ENCODE data around the gene CYBC1. TPM values are rescaled to one million over a fixed set of nuclear protein-coding genes. Genes with fewer than 3 reads are reported as not detected.

The CYBC1 gene
- total RNA-seq, 4 donors from 2014 or later: 28.7 to 84.6 (median 64.6) TPM

DNA sequence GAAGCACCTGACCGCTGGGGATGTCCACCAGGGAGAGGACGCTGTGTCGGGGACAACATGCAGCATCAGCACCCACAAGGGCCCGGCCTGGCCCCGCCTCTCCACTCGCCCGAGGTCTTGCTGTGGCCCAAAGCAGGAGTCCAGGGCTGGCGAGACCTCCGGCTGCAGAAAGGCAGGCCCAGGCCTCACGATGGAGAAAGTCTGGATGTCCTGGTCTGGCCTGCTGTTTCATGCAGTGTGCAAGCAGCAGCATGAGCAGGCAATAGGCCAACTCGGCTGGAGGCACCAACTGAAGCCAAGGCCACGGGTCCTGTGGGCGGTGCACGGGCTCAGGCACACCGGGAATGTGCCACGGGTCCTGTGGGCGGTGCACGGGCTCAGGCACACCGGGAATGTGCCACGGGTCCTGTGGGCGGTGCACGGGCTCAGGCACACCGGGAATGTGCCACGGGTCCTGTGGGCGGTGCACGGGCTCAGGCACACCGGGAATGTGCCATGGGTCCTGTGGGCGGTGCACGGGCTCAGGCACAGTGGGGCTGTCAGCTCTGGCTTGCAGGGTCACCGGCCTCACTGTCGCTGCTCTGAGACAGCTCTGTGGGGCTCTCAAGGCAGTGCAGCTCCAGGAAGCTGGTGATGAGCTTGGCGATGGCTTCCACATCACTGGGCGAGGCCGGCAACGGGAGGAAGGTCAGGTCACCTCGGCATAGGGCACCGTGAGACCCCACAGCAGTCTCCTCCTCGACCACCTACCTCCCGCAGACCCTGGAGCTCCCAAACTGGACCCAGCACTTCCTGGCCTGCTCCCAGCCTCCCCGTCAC lies 6.9 kb downstream of the CYBC1 start:
- TF ChIP-seq, protein P1, sequence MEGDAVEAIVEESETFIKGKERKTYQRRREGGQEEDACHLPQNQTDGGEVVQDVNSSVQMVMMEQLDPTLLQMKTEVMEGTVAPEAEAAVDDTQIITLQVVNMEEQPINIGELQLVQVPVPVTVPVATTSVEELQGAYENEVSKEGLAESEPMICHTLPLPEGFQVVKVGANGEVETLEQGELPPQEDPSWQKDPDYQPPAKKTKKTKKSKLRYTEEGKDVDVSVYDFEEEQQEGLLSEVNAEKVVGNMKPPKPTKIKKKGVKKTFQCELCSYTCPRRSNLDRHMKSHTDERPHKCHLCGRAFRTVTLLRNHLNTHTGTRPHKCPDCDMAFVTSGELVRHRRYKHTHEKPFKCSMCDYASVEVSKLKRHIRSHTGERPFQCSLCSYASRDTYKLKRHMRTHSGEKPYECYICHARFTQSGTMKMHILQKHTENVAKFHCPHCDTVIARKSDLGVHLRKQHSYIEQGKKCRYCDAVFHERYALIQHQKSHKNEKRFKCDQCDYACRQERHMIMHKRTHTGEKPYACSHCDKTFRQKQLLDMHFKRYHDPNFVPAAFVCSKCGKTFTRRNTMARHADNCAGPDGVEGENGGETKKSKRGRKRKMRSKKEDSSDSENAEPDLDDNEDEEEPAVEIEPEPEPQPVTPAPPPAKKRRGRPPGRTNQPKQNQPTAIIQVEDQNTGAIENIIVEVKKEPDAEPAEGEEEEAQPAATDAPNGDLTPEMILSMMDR (IDR thresholded peaks at IDR 0.05; ENCODE audit: low read depth): no peak

DNA sequence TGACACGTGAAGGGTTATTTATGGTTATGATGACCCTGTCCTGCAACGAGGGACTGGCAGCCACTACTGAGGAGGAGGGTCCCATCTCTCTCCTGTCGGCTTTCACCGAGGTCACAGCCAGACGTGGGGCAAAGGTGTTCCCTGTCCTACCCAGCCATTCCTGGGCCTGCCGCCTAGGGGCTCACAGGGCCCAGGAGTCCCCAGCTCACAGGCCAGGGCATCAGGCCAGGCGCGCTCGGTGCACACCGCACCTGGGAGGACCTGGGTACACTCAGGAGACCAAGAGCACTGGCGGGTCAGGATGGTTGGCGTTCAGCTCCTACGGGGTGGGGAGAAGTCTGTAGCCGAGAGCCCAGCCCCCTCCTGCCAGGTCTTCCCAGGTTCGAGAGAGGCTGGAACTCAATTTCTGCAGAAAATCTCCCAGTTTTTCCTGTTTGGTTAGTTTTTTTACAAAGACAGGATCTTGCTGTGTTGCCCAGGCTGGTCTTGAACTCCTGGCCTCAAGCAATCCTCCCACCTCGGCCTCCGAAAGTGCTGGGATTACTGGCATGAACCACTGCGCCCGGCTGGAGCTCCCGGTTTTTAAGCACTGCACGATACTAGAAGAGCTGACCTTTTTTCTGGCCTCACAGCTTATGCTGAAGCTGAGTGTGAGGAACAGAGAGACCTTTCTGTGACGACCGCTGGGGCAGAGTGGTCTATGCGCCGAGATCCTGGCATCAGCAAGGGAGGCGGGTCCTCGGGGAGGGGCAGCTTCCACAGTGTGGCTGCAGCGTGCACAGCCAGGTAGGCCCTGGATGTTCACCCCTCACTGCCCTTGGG lies 7.7 kb downstream of the CYBC1 start:
- TF ChIP-seq, protein P1 (IDR thresholded peaks at IDR 0.05; ENCODE audit: low read depth): no peak

DNA sequence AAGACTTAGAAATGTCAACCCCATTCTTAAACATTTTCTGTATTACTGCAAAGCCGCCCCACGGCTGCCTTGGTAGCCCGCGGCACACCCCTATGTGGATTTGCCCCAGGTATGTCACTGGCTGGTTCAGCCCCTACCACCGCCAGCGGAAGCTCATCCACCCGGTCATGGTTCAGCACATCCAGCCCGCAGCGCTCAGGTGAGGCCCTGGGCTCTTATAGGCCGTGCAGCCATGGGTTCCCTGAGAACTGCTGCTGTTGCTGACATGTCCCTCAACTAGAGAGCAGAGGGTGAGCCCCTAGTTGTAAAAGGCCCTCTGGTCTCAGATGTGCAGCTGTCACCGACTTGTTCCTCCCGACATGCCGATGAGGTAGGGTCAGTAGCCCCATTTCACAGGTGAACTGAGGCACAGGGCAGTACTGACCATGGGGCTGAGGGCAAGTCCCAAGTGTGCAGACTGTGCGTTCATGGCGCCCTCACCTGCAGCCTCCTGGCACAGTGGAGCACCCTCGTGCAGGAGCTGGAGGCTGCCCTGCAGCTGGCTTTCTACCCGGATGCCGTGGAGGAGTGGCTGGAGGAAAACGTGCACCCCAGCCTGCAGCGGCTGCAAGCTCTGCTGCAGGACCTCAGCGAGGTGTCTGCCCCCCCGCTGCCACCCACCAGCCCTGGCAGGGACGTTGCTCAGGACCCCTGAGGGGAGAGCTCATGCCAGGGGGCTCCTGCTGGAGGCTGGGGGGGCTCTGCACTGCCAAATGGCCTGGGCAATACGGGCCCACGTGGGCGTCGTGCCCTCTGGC lies 8.7 kb downstream of the CYBC1 start:
- TF ChIP-seq, protein P1 (IDR thresholded peaks at IDR 0.05; ENCODE audit: low read depth): no peak

DNA sequence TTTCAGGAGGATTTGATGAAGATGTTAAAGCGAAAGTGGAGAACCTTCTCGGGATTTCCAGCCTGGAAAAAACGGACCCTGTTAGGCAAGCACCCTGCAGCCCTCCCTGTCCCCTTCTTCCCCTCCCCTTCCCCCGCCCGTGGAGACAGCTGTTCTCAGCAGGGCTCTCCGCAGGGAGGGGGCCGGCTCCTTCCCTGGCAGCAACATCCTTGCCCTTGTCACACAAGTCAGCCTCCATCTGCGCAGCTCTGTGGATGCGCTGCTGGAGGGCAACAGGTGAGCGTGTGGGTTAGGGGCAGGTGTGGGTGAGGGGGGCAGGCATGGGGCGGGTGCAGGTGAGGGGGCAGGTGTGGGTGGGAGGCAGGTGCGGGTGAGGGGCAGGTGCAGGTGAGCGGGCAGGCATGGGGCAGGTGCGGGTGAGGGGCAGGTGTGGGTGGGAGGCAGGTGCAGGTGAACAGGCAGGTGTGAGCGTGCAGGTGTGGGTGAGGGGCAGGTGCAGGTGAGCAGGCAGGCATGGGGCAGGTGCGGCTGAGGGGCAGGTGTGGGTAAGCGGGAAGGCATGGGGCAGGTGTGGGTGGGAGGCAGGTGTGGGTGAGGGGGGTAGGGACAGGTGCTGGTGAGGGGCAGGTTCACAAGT lies 9.4 kb downstream of the CYBC1 start:
- TF ChIP-seq, protein P1 (IDR thresholded peaks at IDR 0.05; ENCODE audit: low read depth): no peak

DNA sequence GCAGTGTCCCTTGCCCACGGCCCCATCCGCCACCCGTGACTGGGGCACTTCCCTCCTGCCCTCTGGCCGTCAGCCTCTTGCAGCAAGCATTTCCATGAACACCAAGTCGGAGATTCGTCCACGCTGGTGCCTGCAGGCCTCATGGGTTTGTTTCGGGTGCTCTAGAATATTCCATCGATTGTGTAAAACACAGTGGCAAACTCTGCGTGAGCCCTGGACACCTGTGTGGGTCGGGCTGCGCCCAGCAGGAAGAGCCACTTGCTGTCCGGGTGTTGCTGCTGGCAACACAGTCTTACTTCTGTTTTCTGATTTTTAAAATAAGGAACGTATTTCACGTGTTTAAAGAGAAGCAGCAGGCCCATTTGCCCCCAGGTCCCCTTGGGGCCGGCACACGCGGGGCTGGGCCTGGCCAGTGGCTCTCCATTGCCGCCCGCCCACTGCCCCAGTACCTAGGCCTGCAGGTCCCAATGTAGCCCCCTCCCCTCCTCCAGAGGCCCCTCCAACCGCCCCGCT lies 10.0 kb downstream of the CYBC1 start:
- TF ChIP-seq, protein P1 (IDR thresholded peaks at IDR 0.05; ENCODE audit: low read depth): no peak

DNA sequence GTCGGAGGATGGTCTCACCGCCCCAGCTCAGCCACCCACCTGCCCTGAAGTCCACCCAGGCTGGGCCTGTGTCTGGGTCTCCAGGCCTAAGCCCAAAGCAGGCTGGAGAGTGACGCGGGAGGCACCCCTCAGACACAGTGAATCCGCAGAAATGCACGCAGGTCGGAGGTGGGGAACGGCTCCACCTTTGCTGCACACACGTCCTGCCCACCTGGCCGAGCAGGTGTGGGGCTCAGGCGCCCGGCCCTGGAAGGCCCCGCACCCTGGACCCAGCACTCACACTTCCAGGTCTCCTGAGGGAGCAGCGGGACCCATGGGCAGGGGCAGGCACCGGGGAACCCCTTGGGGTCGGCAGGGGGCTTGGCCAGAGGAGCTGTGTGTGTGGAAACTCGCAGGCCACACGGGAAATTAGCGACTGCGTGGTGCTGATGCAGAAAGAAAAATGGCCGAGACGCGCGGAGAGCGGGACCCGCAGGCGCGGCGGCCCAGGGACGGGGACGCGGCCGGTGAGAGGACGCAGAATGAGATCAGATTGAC lies 10.7 kb downstream of the CYBC1 start:
- TF ChIP-seq, protein P1 (IDR thresholded peaks at IDR 0.05; ENCODE audit: low read depth): no peak

Data from subcutaneous adipose tissue (tissue), 4 donors.